Measurements from ENCODE around the gene SIGLECL1.

Gene SIGLECL1

DNA sequence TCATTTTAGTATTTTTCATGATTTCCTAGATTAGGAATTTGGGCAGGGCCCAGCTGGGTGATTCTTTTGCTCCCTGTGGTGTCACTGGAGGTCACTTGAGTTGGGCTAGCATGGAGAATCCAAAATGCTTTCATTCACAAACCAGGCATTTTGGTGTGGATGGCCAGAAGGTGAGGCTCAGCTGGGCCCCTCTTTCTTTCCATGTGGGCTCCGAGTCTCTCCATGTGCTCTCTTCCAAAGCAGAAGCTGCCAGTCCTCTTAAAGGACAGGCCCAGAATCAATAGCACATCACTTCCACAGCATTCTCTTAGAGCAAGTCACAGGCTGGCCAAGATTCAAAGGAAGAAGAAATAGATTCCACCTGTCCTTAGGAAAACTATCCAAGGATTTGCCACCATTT is 38.8 kb downstream of the SIGLECL1 start:
- H3K79me2 ChIP-seq (ENCODE audit: low read length): no peaks in the 10 kb centered on the region
- no peaks in the 10 kb centered on the region for H3K27me3 ChIP-seq (replicated peaks; ENCODE audit: insufficient read depth, low read length)
- no peaks in the 10 kb centered on the region for H3F3A ChIP-seq (ENCODE audit: insufficient read depth, low read length)

DNA sequence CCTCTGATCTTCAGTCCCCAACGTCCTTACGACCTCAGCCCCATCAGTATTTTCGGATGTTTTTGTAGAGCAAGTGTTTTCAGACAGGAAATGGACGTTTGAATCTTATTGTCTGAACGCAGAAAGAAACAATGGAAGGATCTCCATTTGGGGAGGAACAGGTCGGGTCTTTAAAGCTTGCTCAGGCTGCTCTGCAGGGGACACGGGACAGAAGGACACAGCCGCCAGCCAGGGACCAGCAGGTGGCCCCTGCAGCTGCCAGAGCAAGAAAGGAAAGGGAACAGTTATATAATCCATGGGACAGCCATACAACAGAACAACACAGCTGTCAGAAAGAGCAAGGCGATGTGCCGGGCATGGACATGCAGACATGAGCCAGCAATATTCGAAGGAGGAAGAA is 42.1 kb downstream of the SIGLECL1 start:
- H3K36me3 ChIP-seq (replicated peaks; ENCODE audit: insufficient read depth, low read length): no peaks in the 10 kb centered on the region

More for the DNA sequence above, 38.8 kb downstream of the SIGLECL1 start:
- no peak for DNase-seq
- Histone ChIP-seq H2AFZ (ENCODE audit: low read length) (no peak overlapping the region), H3K9ac (ENCODE audit: low read length) (no peak overlapping the region), H3K9me2 (replicated peaks; ENCODE audit: insufficient read depth, low read length) (no peaks in the 10 kb centered on the region), H3K4me2 (ENCODE audit: low read depth, low read length) (no peak overlapping the region), H3K36me3 (replicated peaks; ENCODE audit: insufficient read depth, low read length) (no peaks in the 10 kb centered on the region), H3K9me3 (replicated peaks; ENCODE audit: insufficient read depth, low read length) (no peaks in the 10 kb centered on the region), H3K4me3 (ENCODE audit: low read length) (no peak overlapping the region), H3K4me1 (ENCODE audit: low read length) (no peaks in the 10 kb centered on the region), H4K20me1 (ENCODE audit: insufficient read depth, low read length) (no peaks in the 10 kb centered on the region), H3K27ac (ENCODE audit: low read length) (no peak overlapping the region)
- TF ChIP-seq EZH2 (optimal IDR thresholded peaks at IDR 0.05; ENCODE audit: low read depth, low read length) (no peak), EZH2phosphoT487 (IDR thresholded peaks at IDR 0.05; ENCODE audit: low read length) (no peak)
- TF ChIP-seq, protein P1, sequence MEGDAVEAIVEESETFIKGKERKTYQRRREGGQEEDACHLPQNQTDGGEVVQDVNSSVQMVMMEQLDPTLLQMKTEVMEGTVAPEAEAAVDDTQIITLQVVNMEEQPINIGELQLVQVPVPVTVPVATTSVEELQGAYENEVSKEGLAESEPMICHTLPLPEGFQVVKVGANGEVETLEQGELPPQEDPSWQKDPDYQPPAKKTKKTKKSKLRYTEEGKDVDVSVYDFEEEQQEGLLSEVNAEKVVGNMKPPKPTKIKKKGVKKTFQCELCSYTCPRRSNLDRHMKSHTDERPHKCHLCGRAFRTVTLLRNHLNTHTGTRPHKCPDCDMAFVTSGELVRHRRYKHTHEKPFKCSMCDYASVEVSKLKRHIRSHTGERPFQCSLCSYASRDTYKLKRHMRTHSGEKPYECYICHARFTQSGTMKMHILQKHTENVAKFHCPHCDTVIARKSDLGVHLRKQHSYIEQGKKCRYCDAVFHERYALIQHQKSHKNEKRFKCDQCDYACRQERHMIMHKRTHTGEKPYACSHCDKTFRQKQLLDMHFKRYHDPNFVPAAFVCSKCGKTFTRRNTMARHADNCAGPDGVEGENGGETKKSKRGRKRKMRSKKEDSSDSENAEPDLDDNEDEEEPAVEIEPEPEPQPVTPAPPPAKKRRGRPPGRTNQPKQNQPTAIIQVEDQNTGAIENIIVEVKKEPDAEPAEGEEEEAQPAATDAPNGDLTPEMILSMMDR (IDR thresholded peaks at IDR 0.05; ENCODE audit: low read length): no peak

DNA sequence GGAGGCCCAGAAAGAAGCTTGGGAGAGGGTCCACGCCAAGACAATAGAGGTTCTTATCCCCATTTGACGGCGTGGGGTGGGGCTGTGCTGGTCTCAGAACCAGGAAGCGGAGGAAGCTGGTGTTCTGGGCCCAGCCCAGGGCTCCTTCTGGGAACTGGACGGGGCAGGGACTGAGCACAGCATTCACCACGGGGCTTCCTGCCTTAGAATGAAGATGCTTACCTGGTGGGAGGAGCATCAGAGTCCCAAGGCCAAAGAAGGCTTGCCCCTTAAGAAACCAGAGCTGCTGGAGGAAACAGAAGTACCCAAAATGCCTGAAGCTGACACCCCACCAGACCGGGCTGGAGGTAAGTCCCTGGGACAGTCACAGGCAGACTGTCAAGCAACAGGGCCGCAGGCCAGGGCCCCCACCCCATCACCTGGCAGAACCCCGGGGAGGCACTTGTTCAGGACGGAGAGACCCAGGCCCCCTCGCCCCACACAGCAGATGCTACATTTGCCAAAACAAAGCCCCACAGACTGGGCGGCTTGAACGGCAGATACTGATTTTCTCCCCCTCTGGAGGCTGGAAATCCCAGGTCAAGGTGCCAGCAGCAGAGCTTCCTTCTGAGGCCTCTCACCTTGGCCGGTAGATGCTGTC is 42.8 kb downstream of the SIGLECL1 start:
- Histone ChIP-seq H3K36me3 (replicated peaks; ENCODE audit: insufficient read depth, low read length) (no peaks in the 10 kb centered on the region), H3K27ac (ENCODE audit: low read length) (no peak overlapping the region), H3K4me3 (ENCODE audit: low read length) (no peak overlapping the region), H4K20me1 (ENCODE audit: insufficient read depth, low read length) (no peaks in the 10 kb centered on the region), H3K4me1 (ENCODE audit: low read length) (no peaks in the 10 kb centered on the region), H3K9me2 (replicated peaks; ENCODE audit: insufficient read depth, low read length) (no peaks in the 10 kb centered on the region), H3K79me2 (ENCODE audit: low read length) (no peaks in the 10 kb centered on the region), H3K27me3 (replicated peaks; ENCODE audit: insufficient read depth, low read length) (no peaks in the 10 kb centered on the region), H3K9me3 (replicated peaks; ENCODE audit: insufficient read depth, low read length) (no peaks in the 10 kb centered on the region), H3F3A (ENCODE audit: insufficient read depth, low read length) (no peaks in the 10 kb centered on the region), H3K4me2 (ENCODE audit: low read depth, low read length) (no peak overlapping the region), H3K9ac (ENCODE audit: low read length) (no peak overlapping the region), H2AFZ (ENCODE audit: low read length) (no peak overlapping the region)
- no peak for DNase-seq
- TF ChIP-seq EZH2 (optimal IDR thresholded peaks at IDR 0.05; ENCODE audit: low read depth, low read length) (no peak), EZH2phosphoT487 (IDR thresholded peaks at IDR 0.05; ENCODE audit: low read length) (no peak)
- TF ChIP-seq, protein P1 (IDR thresholded peaks at IDR 0.05; ENCODE audit: low read length): no peak

More for the DNA sequence above, 42.1 kb downstream of the SIGLECL1 start:
- Histone ChIP-seq H3K9ac (ENCODE audit: low read length) (no peak overlapping the region), H3K4me1 (ENCODE audit: low read length) (no peaks in the 10 kb centered on the region), H3K4me2 (ENCODE audit: low read depth, low read length) (no peak overlapping the region), H3K4me3 (ENCODE audit: low read length) (no peak overlapping the region), H2AFZ (ENCODE audit: low read length) (no peak overlapping the region), H3F3A (ENCODE audit: insufficient read depth, low read length) (no peaks in the 10 kb centered on the region), H3K9me3 (replicated peaks; ENCODE audit: insufficient read depth, low read length) (no peaks in the 10 kb centered on the region), H3K9me2 (replicated peaks; ENCODE audit: insufficient read depth, low read length) (no peaks in the 10 kb centered on the region), H4K20me1 (ENCODE audit: insufficient read depth, low read length) (no peaks in the 10 kb centered on the region), H3K27ac (ENCODE audit: low read length) (no peak overlapping the region), H3K27me3 (replicated peaks; ENCODE audit: insufficient read depth, low read length) (no peaks in the 10 kb centered on the region), H3K79me2 (ENCODE audit: low read length) (no peaks in the 10 kb centered on the region)
- no peak for DNase-seq
- TF ChIP-seq, protein P1 (IDR thresholded peaks at IDR 0.05; ENCODE audit: low read length): no peak
- TF ChIP-seq EZH2 (optimal IDR thresholded peaks at IDR 0.05; ENCODE audit: low read depth, low read length): no peak
- TF ChIP-seq EZH2phosphoT487 (IDR thresholded peaks at IDR 0.05; ENCODE audit: low read length): no peak
